OCI-LY3 (cell line): ENCODE data around the gene C22orf31.

Source experiments
- H2AFZ ChIP-seq: fragments of 200-600, 300-600 bp; shearing (Covaris generic); 2 replicates; pipeline ENCODE4 v1.6.0; 2014; ENCODE audit warnings: antibody characterized with exemption, low read depth, low read length
- H3K27ac ChIP-seq: fragments of 200-600, 300-600 bp; sonication (generic); 2 replicates; pipeline ENCODE4 v1.5.1; 2014; ENCODE audit warnings: mild to moderate bottlenecking, low read length, moderate library complexity, mixed read lengths
- H3K27me3 ChIP-seq: fragments of 200-600, 300-600 bp; sonication (generic); 2 replicates; pipeline ENCODE4 v1.6.1; 2014; ENCODE audit warnings: low read depth, low read length, mixed read lengths
- H3K36me3 ChIP-seq: fragments of 200-600, 300-600 bp; sonication (generic); replicated peaks from 2 replicates; pipeline ENCODE3; 2014; ENCODE audit warnings: low read depth, low read length, mixed read lengths
- H3K4me1 ChIP-seq: fragments of 300-600, 200-600 bp; sonication (generic); 2 replicates; pipeline ENCODE4 v1.6.1; 2014; ENCODE audit warnings: low read length, mixed read lengths
- H3K4me2 ChIP-seq: fragments of 200-600, 300-600 bp; sonication (generic); 2 replicates; pipeline ENCODE4 v1.6.1; 2014; ENCODE audit warnings: low read length, mixed read lengths
- H3K4me3 ChIP-seq: fragments of 300-600, 200-600 bp; sonication (generic); 2 replicates; pipeline ENCODE4 v1.5.1; 2014; ENCODE audit warnings: antibody characterized with exemption, mild to moderate bottlenecking, low read length, moderate library complexity
- H3K79me2 ChIP-seq: fragments of 300-600, 200-600 bp; shearing (Covaris generic); 2 replicates; pipeline ENCODE4 v1.6.1; 2014; ENCODE audit warnings: mild to moderate bottlenecking, low read length, mixed read lengths
- H3K9ac ChIP-seq: fragments of 300-600, 200-600 bp; shearing (Covaris generic); 2 replicates; pipeline ENCODE4 v1.6.0; 2014; ENCODE audit warnings: mild to moderate bottlenecking, low read length, moderate library complexity
- H3K9me3 ChIP-seq: fragments of 200-600, 300-600 bp; shearing (Covaris generic); 2 replicates; pipeline ENCODE4 v1.6.1; 2014; ENCODE audit warnings: low read length, mixed read lengths; ENCODE audit not compliant: insufficient read depth
- H4K20me1 ChIP-seq: fragments of 200-600, 300-600 bp; sonication (generic); 2 replicates; pipeline ENCODE4 v1.6.1; 2016; ENCODE audit warnings: low read length, mixed read lengths; ENCODE audit not compliant: insufficient read depth
- CTCF ChIP-seq: fragments of 200-600, 300-600 bp; sonication (generic); IDR thresholded peaks from 2 replicates; pipeline ENCODE4 v1.5.1; 2014; ENCODE audit warnings: antibody characterized with exemption, low read length, low read depth
- EZH2phosphoT487 ChIP-seq: fragments of 200-600 bp; shearing (Covaris generic); IDR thresholded peaks from 2 replicates; pipeline ENCODE4 v1.6.1; 2018; ENCODE audit warnings: antibody characterized with exemption, mixed run types, low read depth

C22orf31 gene

GRCh38 chr22:29098296-29098695 lies 36.7 kb upstream of the C22orf31 start:
- TF ChIP-seq CTCF (no peak), EZH2phosphoT487 (no peak)
- H3K4me3 ChIP-seq = no peak overlapping the region
- no peaks in the 10 kb centered on the region for H3K36me3 ChIP-seq
- no peak overlapping the region for H2AFZ ChIP-seq
- H4K20me1 ChIP-seq = no peaks in the 10 kb centered on the region
- no peak overlapping the region for H3K4me2 ChIP-seq
- no peak overlapping the region for H3K9ac ChIP-seq
- H3K27ac ChIP-seq = no peak overlapping the region
- H3K27me3 ChIP-seq = peaks cover 10% of the 10 kb centered on the region
- H3K9me3 ChIP-seq = no peaks in the 10 kb centered on the region
- H3K4me1 ChIP-seq = no peaks in the 10 kb centered on the region
- no peaks in the 10 kb centered on the region for H3K79me2 ChIP-seq

- no peaks in the 10 kb centered on the region for H3K4me1 ChIP-seq
- no peaks in the 10 kb centered on the region for H3K36me3 ChIP-seq
- no peak for TF ChIP-seq CTCF
- H3K4me2 ChIP-seq = no peak overlapping the region
- H3K79me2 ChIP-seq = no peaks in the 10 kb centered on the region
- H4K20me1 ChIP-seq = no peaks in the 10 kb centered on the region
- no peak overlapping the region for H3K9ac ChIP-seq
- peaks cover under 1% of the 10 kb centered on the region for H3K27me3 ChIP-seq
- H2AFZ ChIP-seq = 0 out of 2 replicates have a peak overlapping the region, but pooled peaks have one; percentile 6
- H3K27ac ChIP-seq = no peak overlapping the region
- H3K4me3 ChIP-seq = no peak overlapping the region
- H3K9me3 ChIP-seq = no peaks in the 10 kb centered on the region
Measured at GRCh38 chr22:29096736-29097669, 35.4 kb upstream of the C22orf31 start.

GRCh38 chr22:29095459-29095858 lies 33.8 kb upstream of the C22orf31 start:
- Histone ChIP-seq H4K20me1 (no peaks in the 10 kb centered on the region), H3K4me3 (no peak overlapping the region), H2AFZ (no peak overlapping the region), H3K36me3 (no peaks in the 10 kb centered on the region), H3K4me1 (no peaks in the 10 kb centered on the region), H3K9ac (no peak overlapping the region), H3K4me2 (no peak overlapping the region), H3K9me3 (no peaks in the 10 kb centered on the region), H3K27ac (no peak overlapping the region), H3K27me3 (peaks cover 6% of the 10 kb centered on the region), H3K79me2 (no peaks in the 10 kb centered on the region)
- no peak for TF ChIP-seq CTCF
- no peak for TF ChIP-seq EZH2phosphoT487

- no peaks in the 10 kb centered on the region for H3K79me2 ChIP-seq
- TF ChIP-seq CTCF (no peak), EZH2phosphoT487 (no peak)
- H3K4me1 ChIP-seq = no peaks in the 10 kb centered on the region
Measured at GRCh38 chr22:29093501-29094300, 32.1 kb upstream of the C22orf31 start.

More at GRCh38 chr22:29093501-29094300, 32.1 kb upstream of the C22orf31 start:
- no peak overlapping the region for H2AFZ ChIP-seq
- H3K36me3 ChIP-seq = no peaks in the 10 kb centered on the region
- no peak overlapping the region for H3K9ac ChIP-seq
- no peaks in the 10 kb centered on the region for H3K9me3 ChIP-seq
- no peaks in the 10 kb centered on the region for H4K20me1 ChIP-seq
- no peak overlapping the region for H3K4me3 ChIP-seq
- H3K27me3 ChIP-seq = peaks cover 23% of the 10 kb centered on the region
- H3K4me2 ChIP-seq = no peak overlapping the region
- H3K27ac ChIP-seq = no peak overlapping the region
